Measurements from ENCODE around the gene PSMG4.

The PSMG4 gene

GRCh38 chr6:3258720-3259490 is at the start of gene PSMG4:
Gene PSMG4, plus strand, starts transcription at chr6:3258947. Its CDS starts 76 bp downstream, at chr6:3259023.
- DNase-seq (ENCODE audit: low spot score), result peak; percentile 91

GRCh38 chr6:3209114-3210023 is 49.4 kb upstream of the PSMG4 start:
- DNase-seq (ENCODE audit: low spot score), result peak; percentile 74

- DNase-seq (ENCODE audit: low spot score), result no peak
Measured at GRCh38 chr6:3210024-3210610, 48.6 kb upstream of the PSMG4 start.

- DNase-seq (ENCODE audit: low spot score), result no peak
Measured at GRCh38 chr6:3211681-3212080, 47.1 kb upstream of the PSMG4 start.

- DNase-seq (ENCODE audit: low spot score), result no peak
Measured at GRCh38 chr6:3212261-3212660, 46.5 kb upstream of the PSMG4 start.

- no peak for DNase-seq (ENCODE audit: low spot score)
Measured at GRCh38 chr6:3213334-3213695, 45.4 kb upstream of the PSMG4 start.

GRCh38 chr6:3214898-3215297 is 43.8 kb upstream of the PSMG4 start:
- DNase-seq (ENCODE audit: low spot score), result no peak

GRCh38 chr6:3217286-3217685 is 41.5 kb upstream of the PSMG4 start:
- DNase-seq (ENCODE audit: low spot score), result no peak

- no peak for DNase-seq (ENCODE audit: low spot score)
Measured at GRCh38 chr6:3218266-3218665, 40.5 kb upstream of the PSMG4 start.

GRCh38 chr6:3220366-3220765 is 38.4 kb upstream of the PSMG4 start:
- DNase-seq (ENCODE audit: low spot score), result no peak

GRCh38 chr6:3221578-3221977 is 37.2 kb upstream of the PSMG4 start:
- DNase-seq (ENCODE audit: low spot score), result no peak

GRCh38 chr6:3222506-3223038 is 36.2 kb upstream of the PSMG4 start:
- DNase-seq (ENCODE audit: low spot score), result no peak

GRCh38 chr6:3226042-3226441 is 32.7 kb upstream of the PSMG4 start:
- DNase-seq (ENCODE audit: low spot score), result no peak

- DNase-seq (ENCODE audit: low spot score), result no peak
Measured at GRCh38 chr6:3226481-3227362, 32.0 kb upstream of the PSMG4 start.

- no peak for DNase-seq (ENCODE audit: low spot score)
Measured at GRCh38 chr6:3227363-3228045, 31.2 kb upstream of the PSMG4 start, which contains the start of gene TUBB2B. Gene TUBB2B, minus strand, starts transcription at chr6:3227653. Its CDS starts 110 bp downstream, at chr6:3227543.

GRCh38 chr6:3228046-3228671 is 30.6 kb upstream of the PSMG4 start:
- no peak for DNase-seq (ENCODE audit: low spot score)

- DNase-seq (ENCODE audit: low spot score), result no peak
Measured at GRCh38 chr6:3228771-3229565, 29.8 kb upstream of the PSMG4 start.

GRCh38 chr6:3229566-3230178 is 29.1 kb upstream of the PSMG4 start:
- DNase-seq (ENCODE audit: low spot score), result no peak

GRCh38 chr6:3230256-3230882 is 28.4 kb upstream of the PSMG4 start:
- no peak for DNase-seq (ENCODE audit: low spot score)

Measured in hematopoietic multipotent progenitor cell treated with erythropoietin and hydrocortisone succinate and interleukin-3 and kit ligand, for 15 days (in vitro differentiated cells).